ENCODE data around the gene NPHP4. TPM values are rescaled to one million over a fixed set of nuclear protein-coding genes. Genes with fewer than 3 reads are reported as not detected.

NPHP4 gene
- total RNA-seq, 1 donor from 2014 or later, result 11.3 TPM

- Histone ChIP-seq H3K9me3 (no peaks in the 10 kb centered on the region), H3K4me1 (no peaks in the 10 kb centered on the region), H3K27ac (no peak overlapping the region), H3K36me3 (peaks cover 0 to 3% of the 10 kb centered on the region in 2 donors), H3K4me3 (no peak overlapping the region), H3K27me3 (no peaks in the 10 kb centered on the region)
- DNase-seq (ENCODE audit: extremely low spot score in 2 of 2), result no peak
- intact Hi-C loops (cut with DNase I), result no loop called here
- TF ChIP-seq POLR2AphosphoS5 (IDR thresholded peaks at IDR 0.05; ENCODE audit: insufficient read depth in 1 of 2, low read depth in 1 of 2) (no peak), CTCF (IDR thresholded peaks at IDR 0.05) (no peak), POLR2A (IDR thresholded peaks at IDR 0.05) (no peak)
Observed at GRCh38 chr1:5979536-5980313, 12.5 kb downstream of the NPHP4 start.

DNA sequence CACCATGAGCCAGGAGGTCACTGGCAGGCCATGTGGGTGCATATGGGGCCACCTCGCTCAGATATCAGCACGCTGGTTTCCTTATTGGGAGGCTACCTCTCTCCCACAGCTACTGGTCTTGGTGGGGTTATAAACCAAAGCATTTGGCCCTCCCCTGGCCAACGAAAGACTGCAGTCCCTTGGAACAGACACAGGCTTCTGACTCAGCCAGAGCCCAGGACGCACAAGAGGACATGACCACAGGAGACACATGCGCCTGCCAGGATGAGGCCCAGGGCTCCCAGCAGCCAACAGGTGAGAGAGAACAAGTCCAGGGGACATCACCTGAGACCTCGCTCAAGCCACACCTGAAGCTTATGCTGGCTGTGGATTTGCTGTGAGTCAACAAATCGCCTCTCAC lies 13.8 kb downstream of the NPHP4 start:
- H3K36me3 ChIP-seq, result peaks cover 0 to 3% of the 10 kb centered on the region in 2 donors
- intact Hi-C loops (cut with DNase I), result no loop called here
- no peaks in the 10 kb centered on the region for H3K27me3 ChIP-seq
- no peaks in the 10 kb centered on the region for H3K4me1 ChIP-seq
- no peaks in the 10 kb centered on the region for H3K9me3 ChIP-seq
- no peak for DNase-seq (ENCODE audit: extremely low spot score in 2 of 2)
- H3K4me3 ChIP-seq, result no peak overlapping the region
- TF ChIP-seq CTCF (IDR thresholded peaks at IDR 0.05), result no peak
- no peak for TF ChIP-seq POLR2A (IDR thresholded peaks at IDR 0.05)
- TF ChIP-seq POLR2AphosphoS5 (IDR thresholded peaks at IDR 0.05; ENCODE audit: insufficient read depth in 1 of 2, low read depth in 1 of 2), result no peak
- H3K27ac ChIP-seq, result no peak overlapping the region

DNA sequence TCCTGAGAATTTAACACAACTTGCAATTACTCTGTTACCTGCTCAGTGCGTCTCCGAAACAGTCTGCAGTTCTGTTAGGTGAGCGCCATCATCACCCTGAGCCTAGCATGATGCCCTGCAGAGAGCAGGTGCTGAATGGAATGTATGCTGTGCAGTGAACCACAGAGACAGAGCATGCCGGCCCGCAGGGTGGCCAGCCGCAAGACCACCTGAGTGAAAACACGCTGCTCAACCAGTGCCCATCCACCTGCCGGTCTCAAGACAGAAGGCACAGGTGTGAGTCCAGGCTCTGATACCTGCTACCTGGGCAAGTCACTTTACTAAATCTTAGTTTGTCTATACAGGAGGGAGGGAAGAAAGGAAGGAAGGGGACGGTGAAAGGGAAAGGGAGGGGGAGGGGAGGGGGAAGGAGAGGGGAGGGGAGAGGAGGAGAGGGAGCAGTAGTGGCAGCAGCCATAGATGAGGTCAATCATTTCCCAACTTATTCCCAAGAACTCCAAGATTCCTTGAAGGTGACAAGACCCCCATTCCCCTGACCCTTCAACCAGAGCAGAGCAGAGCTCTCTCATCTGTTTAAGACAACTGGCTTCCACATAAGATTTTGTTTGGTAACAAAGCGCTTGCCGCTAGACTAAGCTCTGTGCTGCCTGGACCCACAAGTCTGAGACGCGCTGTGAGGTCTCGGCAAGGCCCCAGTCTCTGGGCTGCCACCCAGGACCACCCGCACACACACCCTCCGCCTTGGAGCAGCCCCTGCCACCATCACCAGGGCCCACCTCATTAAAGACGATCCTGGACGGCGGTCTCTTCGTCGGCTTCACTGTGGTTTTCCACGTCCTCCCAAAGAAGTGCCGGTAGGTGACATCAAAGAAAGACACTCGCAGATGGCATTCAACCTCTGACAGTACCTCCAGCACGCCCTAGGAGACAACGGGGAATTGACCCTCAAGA lies 14.5 kb downstream of the NPHP4 start:
- intact Hi-C loops (cut with DNase I), result no loop called here
- Histone ChIP-seq H3K9me3 (no peaks in the 10 kb centered on the region), H3K27ac (no peak overlapping the region), H3K4me1 (no peaks in the 10 kb centered on the region), H3K36me3 (peaks cover 0 to 3% of the 10 kb centered on the region in 2 donors), H3K4me3 (no peak overlapping the region), H3K27me3 (no peaks in the 10 kb centered on the region)
- TF ChIP-seq POLR2AphosphoS5 (IDR thresholded peaks at IDR 0.05; ENCODE audit: insufficient read depth in 1 of 2, low read depth in 1 of 2) (no peak), POLR2A (IDR thresholded peaks at IDR 0.05) (no peak)
- no peak for DNase-seq (ENCODE audit: extremely low spot score in 2 of 2)

DNA sequence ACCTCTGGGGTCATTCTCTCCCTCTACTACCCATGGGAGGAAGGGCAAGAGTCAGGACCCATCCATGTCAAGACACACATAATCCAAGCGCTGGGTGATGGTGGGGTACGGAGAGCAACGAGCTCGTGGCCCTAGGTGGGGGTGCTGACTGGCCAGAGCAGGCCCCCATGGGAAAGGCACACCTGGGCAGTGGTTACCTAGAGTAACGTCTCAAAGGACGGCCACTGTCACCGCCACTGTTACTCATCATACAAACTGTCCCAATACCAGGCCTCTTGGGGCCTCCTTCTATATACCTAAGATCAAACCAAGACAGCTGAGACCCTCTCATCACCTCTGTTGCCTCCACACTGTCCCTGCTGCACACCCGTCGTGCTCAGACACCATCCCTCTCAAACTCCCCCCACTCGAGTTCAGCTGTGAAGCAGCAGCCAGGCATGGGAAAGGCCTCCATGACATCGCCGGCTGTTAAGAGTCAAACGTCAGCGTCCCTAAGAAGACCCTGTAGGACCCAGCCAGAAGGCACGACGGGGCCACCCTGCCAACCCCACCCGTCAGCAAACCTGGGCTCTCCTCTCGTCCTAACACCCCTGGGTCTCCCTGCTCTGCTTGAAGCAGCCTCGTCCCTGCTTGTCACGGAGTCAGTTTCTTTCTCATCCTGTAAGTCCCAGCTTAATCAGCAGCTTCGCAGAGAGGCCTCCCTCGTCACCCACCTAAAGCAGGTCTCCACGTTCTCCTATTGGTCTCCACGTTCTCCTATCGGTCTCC lies 15.3 kb downstream of the NPHP4 start:
- H3K36me3 ChIP-seq, result peaks cover 0 to 3% of the 10 kb centered on the region in 2 donors
- no peaks in the 10 kb centered on the region for H3K4me1 ChIP-seq
- no peaks in the 10 kb centered on the region for H3K9me3 ChIP-seq
- intact Hi-C loops (cut with DNase I), result no loop called here
- DNase-seq (ENCODE audit: extremely low spot score in 2 of 2), result no peak
- TF ChIP-seq POLR2AphosphoS5 (IDR thresholded peaks at IDR 0.05; ENCODE audit: insufficient read depth in 1 of 2, low read depth in 1 of 2) (no peak), POLR2A (IDR thresholded peaks at IDR 0.05) (no peak), CTCF (IDR thresholded peaks at IDR 0.05) (no peak)
- no peak overlapping the region for H3K4me3 ChIP-seq
- no peaks in the 10 kb centered on the region for H3K27me3 ChIP-seq
- H3K27ac ChIP-seq, result no peak overlapping the region

DNA sequence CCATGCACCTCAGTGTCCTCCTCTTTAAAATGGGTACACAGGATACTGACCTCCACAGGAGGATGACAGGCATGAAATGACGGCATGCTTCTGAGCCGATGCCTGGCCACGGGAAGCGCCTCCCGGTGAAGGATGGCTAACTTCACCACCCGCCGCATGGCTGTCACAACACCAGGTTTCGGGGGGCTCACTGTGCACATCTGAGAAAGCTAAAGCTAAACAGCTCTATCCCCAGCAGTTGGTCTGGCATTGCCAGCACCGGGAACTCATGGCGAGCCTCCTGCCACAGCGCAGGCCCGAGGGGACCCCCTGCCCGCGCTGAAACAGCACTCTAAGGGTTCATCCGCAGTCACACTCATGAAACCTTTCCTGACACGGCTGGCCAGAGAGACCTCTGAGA lies 16.0 kb downstream of the NPHP4 start:
- H3K27ac ChIP-seq, result no peak overlapping the region
- DNase-seq (ENCODE audit: extremely low spot score in 2 of 2), result no peak
- intact Hi-C loops (cut with DNase I), result no loop called here
- H3K9me3 ChIP-seq, result no peaks in the 10 kb centered on the region
- no peaks in the 10 kb centered on the region for H3K4me1 ChIP-seq
- no peaks in the 10 kb centered on the region for H3K27me3 ChIP-seq
- no peak overlapping the region for H3K4me3 ChIP-seq
- peaks cover 0 to 3% of the 10 kb centered on the region in 2 donors for H3K36me3 ChIP-seq
- TF ChIP-seq POLR2AphosphoS5 (IDR thresholded peaks at IDR 0.05; ENCODE audit: insufficient read depth in 1 of 2, low read depth in 1 of 2), result no peak
- TF ChIP-seq POLR2A (IDR thresholded peaks at IDR 0.05), result no peak
- no peak for TF ChIP-seq CTCF (IDR thresholded peaks at IDR 0.05)
